NCI-H82 treated with DMSO at 0.1 percent for 48 hours (cell line): ENCODE data around the gene HSD11B1.

Source experiments
- DNase-seq: peaks from one replicate; lab custom pipeline; 2025; ENCODE audit not compliant: unreplicated experiment; lab: John Stamatoyannopoulos, UW

Gene HSD11B1

GRCh38 chr1:209780268-209780667 is 75.6 kb downstream of the HSD11B1 start:
- no peak for DNase-seq

- DNase-seq, result no peak
These were observed 78.7 kb downstream of the HSD11B1 start for GRCh38 chr1:209783386-209783785.
